HG03097 (cell line): Measurements from ENCODE around the gene POGLUT3.
A peak's percentile ranks its signal among the peaks of the same experiment; 100 is the strongest.

ENCODE experiments used
- ATAC-seq: cut with Tn5 transposase; IDR thresholded peaks from one replicate; pipeline ENCODE4 v1.9.1; 2021; ENCODE audit not compliant: unreplicated experiment, low FRiP score

Gene POGLUT3

GRCh38 chr11:108500721-108501120 is 2.5 kb upstream of the POGLUT3 start:
- ATAC-seq, result no peak

DNA sequence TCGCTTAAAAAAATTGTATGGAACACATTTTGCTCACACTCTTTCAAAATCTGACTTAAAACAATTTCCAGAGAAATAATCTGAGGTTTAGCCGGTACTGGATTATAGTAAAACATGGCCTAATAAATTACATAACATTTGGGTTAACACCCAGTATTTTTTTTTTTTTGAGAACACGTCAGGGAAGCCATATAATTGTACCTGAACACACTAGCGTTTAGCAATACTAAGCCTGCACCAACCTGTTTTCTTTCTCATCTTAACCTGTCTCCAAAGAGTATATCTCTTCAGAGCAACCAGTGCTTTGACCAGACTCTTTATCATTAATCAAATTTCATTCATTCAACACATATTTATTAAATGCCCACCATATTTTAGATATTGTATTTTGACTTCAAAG is 2.0 kb upstream of the POGLUT3 start:
- no peak for ATAC-seq

DNA sequence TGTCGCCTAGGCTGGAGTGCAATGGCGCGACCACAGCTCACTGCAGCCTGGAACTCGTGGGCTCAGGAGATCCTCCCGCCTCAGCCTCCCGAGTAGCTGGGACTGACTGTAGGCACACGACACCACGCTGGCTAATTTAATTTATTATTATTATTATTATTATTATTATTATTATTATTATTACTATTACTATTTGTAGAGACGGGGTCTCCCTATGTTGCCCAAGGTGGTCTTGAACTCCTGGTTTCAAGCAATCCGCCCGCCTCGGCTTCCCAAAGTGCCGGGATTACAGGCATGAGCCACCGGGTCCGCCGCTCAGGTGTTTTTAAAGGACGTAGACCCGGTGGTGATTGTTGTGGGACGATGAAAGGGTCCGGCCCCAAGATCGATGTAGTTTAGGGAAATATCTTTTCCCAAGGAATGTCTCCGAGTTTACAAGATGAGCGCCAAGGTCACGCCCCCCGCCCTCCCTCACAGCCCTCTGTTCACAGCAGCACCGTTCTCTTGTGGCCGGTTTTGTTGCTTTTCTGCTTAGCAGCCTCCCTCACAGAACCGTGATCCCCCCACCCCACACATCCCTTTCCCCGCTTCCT is 728 bp upstream of the POGLUT3 start:
- no peak for ATAC-seq

DNA sequence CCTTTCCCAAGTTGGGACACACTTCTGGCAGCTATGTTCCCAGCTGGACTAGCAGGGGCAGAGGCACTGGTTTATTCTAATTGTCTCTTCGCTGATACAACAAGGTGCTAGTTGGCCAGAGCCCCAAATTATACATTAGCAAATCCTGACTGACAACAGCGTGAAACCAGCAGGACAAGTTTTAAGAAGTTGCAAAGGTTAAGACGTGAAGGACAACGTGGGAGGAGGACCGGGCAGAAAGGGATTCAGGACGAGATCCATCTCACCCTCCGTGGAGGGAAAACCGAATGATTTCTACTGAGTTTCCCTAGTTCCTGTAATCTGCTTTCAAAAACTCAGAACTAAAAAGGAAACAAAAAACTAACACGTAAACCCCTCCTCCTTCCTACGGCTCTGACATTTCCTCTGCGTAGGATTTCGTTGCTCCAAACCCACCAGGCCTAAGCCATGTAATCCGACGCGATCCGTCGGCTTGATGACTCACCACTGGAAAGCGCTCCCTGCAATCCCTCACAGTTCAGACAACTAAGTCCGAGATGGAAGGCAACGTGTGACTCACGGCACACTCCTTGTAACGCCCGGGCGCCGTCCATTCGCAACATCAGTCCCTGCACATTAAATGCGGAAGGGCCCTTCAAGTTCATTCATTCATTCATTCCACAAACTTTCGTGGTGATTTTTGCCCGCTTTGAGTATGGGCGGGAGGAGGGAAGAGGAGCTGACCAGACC is 703 bp downstream of the POGLUT3 start:
- peak; percentile 53 for ATAC-seq

DNA sequence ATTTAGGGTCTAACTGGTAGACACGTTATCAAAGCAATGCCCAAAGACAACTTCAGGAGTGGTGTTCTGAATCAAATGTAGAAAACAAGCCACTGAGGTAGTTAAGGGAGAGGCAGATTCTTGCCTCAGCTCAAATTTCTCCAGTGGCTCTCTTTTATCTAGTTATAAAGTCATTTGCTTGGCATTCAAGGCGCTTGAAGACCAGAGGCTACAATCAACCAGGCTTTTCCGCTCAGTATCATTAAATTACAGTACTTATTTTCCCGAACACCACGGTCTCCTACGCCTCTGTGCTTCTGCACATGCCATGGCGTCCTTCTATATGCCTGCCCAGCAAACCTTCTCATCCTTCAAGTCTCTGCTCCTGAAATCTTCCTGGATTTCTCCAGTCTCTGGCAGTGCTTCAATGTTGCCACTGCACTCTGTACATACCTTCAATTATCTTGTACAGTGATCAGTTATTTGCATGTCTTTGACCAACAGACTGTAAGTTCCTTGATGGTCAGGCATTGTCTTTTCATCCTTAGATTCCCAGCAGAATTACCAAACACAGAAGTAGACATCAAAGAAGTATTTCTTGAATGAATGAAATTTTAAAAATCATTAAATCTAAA is 1.4 kb downstream of the POGLUT3 start:
- ATAC-seq, result no peak

- ATAC-seq, result no peak
Measured at GRCh38 chr11:108495326-108495725, 2.9 kb downstream of the POGLUT3 start.

DNA sequence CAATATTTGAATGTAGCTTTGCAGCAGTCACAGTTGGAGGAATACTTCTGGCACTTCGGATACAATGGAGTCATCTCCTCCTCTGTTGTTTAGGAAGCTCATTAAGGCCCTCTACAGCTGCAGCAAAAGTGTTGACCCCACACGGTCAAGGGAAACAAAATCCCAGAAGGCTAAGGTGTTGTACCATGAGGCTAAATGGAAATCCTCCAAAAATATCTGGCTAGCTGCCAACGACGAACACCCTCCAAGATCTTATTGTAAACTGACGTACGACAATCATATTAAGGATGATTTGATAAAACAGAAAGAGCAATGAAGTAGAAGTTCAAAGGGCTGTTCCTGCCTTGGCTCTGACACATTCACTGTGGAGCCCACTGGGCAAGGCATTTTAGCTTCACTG is 4.0 kb downstream of the POGLUT3 start:
- no peak for ATAC-seq

- ATAC-seq, result no peak
Measured at GRCh38 chr11:108491936-108492335, 6.2 kb downstream of the POGLUT3 start.

GRCh38 chr11:108486828-108487227 is 11.4 kb downstream of the POGLUT3 start:
- ATAC-seq, result no peak

GRCh38 chr11:108486331-108486730 is 11.9 kb downstream of the POGLUT3 start:
- ATAC-seq, result no peak

DNA sequence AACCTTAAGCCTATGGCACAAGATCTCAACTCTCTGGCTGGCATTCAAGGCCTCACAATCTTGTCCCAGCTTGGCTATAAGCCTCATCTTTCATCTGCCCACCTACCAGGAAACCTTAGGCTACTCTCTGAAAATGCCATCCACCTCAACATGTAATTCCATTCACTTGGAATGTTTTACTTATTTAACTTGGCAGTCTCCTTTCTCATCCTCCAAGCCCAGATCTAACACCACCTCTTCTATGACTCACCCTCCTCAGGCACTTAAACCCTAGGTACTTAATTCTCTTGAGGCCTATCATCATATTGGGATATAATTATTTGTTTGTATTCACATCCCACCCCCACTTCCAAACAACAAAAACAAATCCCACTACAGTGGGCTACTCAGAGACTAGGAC is 15.0 kb downstream of the POGLUT3 start:
- no peak for ATAC-seq

DNA sequence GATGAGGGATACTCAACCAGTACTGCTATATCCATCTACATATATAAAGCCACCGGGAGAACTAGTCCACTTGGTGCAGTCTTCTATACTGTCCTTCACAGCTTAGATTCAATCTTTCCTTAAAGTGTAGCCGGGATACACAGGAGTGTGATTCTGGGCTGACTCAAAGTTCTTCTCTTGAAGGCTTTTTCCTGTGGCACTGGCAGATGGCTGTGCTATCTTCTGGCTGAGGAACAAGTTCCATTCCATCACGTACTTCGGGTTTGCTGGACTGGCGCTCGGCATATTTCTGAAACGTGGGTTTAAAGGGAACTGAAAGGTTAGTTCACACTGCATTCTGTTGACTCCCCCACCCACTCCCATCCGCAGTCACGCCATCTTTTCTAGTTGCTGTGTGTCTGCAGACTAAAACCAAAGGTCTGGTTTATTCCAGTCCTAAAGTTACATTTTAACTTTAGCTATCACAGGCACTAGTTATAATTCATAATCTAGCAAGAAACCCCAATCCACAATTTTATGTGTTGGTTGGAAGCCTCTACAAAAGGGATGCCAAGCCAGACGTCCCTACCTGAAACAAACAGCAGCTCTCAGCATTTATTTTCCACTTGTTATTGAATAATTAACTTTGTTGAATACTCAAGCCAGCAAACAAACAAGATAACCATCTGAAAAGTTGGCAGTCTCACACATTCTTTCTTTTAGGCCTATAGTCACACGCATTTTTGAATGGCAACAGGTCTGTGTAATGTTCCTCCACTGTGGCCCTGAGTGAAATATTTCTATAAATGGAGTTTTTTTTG is 23.3 kb downstream of the POGLUT3 start:
- no peak for ATAC-seq

DNA sequence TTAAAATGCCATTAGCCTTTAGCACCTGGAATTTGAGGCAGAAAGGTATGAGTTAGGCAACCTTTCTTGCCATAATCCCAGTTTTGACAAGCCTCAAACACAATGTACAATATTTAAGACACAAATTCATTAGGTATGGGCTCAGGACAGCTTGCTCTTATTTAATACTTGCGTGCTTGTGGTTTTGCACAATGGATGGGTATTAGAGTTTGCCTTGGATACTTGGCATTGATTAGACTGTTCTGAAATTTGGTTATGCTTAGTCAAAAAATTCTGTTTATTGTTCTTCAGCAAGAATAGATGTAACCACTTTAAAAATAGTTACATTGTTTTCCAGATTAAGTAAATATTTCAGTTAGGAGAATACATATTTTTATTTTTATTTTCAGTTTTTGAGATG is 25.5 kb downstream of the POGLUT3 start:
- ATAC-seq, result no peak

GRCh38 chr11:108468478-108468864 is 29.7 kb downstream of the POGLUT3 start:
- ATAC-seq, result no peak

- peak; percentile 98 for ATAC-seq
Measured at GRCh38 chr11:108467091-108467823, 30.9 kb downstream of the POGLUT3 start, which contains the start of gene C11orf65. C11orf65 (minus strand) TSS chr11:108467529; CDS start chr11:108461559, 5,970 bp downstream.

DNA sequence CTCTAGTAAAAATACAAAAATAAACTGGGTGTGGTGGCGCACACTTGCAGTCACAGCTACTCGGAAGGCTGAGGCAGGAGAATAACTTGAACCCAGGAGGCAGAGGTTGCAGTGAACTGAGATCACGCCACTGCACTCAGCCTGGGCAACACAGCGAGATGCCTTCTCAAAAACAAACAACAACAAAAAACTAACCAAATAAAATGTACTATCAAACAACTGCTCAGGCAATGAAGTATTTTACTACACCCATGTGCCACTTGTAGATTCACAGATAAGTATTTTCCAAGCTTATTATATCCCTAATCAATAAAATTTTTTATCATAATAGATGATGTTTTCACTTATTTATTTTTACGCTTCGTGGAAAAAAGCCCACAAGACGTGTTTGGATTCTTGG is 31.8 kb downstream of the POGLUT3 start:
- ATAC-seq, result no peak

DNA sequence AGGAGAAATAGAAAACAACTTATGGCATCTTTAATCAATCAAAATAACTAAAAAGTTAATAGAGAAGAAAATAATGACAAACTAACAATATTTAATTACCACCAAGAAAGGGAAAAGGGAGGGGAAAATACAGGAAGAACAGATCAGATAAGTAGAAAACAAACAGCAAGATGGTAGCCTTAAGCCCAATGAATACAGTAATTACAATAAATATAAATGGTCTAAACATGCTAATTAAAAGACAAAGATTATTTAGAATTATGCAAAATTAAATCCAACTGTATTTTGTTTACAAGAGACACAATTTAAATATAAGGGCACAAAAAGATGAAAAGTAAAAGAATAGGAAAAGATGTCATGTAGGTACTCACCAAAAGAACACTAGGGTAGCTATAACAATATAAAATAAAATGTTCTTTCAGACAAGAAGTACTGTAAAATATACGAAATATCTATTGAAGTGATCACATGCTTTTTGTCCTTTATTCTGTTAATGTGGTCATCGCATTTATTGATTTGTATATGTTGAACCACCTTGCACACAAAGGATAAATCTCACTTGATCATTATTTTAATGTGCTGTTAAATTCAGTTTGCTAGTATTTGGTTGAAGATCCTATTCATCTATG is 44.9 kb downstream of the POGLUT3 start:
- no peak for ATAC-seq
